GM18951 (cell line): ENCODE measurements around the gene NOXRED1.
"Not testable (repeated sequence)": the region's sequence is repeated elsewhere in the genome, so short reads cannot be mapped to it uniquely, and the experiment has no call there.

Source experiments
- POLR2A ChIP-seq: IDR thresholded peaks from 4 replicates; pipeline ENCODE4 v1.6.1; 2011; ENCODE audit warnings: mild to moderate bottlenecking; ENCODE audit not compliant: insufficient read length, insufficient read depth; ENCODE audit errors: extremely low read depth
- in situ Hi-C: fragments of 300-500 bp; cut with MboI; formaldehyde crosslinking; loops from one replicate; pipeline ENCODE4 v1.12.0; 2022; ENCODE audit warnings: low sequenced_read_pairs, mixed read lengths, inconsistent platforms; ENCODE audit not compliant: unreplicated experiment

NOXRED1 gene

DNA sequence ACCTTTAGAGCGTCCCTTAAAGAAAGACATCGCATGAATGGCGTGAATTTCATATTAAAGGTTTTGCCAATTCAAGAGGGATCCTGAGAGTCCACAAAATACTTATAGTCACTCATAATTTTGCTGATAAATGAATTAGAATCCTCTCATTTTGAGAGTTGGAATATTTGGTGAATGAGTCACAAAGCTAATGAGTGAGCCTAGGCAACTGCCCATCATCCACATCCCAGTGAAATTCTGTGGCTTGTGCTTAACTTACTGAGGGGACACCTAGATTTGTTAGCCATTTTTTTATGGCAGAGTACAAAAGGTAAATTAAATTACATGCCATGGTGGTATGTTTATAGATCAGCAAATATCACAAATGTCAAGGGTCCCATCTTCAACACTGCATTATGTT lies 12.7 kb upstream of the NOXRED1 start:
- TF ChIP-seq POLR2A: no peak
- in situ Hi-C loops: no loop called here

DNA sequence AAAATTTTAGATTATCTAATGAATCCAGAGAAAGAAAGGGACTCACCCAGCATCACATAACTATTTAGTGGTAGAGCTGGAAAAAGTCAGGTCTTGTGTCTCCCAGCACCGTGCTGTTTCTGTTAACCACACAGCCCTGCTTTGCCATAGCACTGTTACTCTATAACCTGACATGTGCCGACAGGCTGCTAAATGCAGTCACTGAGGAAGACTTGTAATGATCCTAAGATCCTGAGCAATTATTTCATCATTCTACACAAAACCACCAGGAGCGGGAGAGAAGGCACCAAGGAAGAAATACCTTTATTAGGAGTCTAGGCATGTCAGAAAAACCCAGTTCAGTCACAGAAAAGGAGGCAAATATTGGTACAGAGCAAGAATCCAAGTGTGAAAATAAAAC lies 3.1 kb upstream of the NOXRED1 start:
- in situ Hi-C loops: no loop called here

DNA sequence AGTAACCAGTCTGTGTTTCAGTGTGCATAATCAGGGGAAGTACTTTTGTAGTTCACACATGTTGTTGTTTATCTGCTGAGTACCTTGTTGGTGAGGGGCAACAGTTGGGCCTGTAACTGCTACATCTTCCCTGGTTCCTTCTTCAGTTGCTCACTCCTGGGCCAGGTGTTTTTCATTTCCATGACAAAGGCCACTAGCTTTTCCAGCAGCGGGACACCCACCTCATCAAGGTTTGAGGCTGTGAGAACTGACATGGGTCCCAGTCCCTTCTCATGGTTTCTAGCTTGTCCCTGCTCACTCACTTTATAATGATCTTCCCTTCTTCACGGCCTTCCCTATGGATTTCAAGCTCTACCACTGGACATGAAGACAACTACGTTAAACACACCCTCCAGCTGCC lies 1.5 kb upstream of the NOXRED1 start:
- no peak for TF ChIP-seq POLR2A
- in situ Hi-C loops: no loop called here

More for the DNA sequence above, 3.1 kb upstream of the NOXRED1 start:
- TF ChIP-seq POLR2A: no peak

DNA sequence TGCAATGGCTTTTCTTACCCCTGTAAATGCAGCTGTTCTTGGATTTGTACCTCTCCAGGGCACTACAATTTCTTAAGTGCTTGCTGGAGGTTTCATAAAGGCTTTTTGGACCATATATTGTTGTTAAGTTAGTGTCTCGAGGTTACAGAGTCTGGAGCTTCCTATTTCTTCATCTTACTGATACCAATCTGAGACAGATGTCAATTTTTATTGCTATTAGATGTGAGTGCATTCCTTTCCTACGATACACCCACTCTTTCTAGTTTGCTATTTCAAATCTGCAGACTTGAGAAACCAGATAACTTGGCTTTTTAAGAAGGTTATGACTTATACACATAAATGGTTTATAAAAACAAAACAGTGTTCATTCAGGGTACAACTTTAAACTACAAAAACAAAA lies 2.1 kb downstream of the NOXRED1 start:
- no peak for TF ChIP-seq POLR2A
- in situ Hi-C loops: no loop called here

DNA sequence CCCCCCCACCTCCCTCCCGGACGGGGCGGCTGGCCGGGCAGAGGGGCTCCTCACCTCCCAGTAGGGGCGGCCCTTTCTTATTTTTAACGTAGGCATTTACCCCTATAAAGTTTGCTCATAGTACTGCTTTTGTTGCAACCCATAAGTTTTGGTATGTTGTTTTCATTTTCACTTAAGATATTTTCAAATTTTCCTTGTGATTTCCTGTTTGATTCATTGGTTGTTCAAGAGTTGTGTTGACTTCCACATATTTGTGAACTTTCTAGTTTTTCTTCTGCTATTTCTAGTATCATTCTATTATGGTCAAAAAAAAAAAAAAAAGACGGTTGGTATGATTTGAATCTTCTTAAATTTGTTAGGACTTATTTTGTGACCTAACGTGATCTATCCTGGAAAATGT lies 6.5 kb downstream of the NOXRED1 start:
- in situ Hi-C loops: no loop called here

DNA sequence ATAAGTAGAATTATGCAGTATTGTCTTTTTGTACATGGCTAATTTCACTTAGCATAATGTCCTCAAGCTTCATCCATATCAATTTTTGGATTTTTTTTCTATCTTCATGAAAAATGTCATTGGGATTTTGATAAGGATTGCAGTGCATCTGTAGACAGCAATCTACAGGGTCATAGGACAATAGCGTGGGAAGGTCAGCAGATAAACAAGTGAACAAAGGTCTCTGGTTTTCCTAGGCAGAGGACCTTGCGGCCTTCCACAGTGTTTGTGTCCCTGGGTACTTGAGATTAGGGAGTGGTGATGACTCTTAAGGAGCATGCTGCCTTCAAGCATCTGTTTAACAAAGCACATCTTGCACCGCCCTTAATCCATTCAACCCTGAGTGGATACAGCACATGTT lies 7.2 kb downstream of the NOXRED1 start:
- in situ Hi-C loops: not testable (repeated sequence)

More for the DNA sequence above, 6.5 kb downstream of the NOXRED1 start:
- TF ChIP-seq POLR2A: no peak

DNA sequence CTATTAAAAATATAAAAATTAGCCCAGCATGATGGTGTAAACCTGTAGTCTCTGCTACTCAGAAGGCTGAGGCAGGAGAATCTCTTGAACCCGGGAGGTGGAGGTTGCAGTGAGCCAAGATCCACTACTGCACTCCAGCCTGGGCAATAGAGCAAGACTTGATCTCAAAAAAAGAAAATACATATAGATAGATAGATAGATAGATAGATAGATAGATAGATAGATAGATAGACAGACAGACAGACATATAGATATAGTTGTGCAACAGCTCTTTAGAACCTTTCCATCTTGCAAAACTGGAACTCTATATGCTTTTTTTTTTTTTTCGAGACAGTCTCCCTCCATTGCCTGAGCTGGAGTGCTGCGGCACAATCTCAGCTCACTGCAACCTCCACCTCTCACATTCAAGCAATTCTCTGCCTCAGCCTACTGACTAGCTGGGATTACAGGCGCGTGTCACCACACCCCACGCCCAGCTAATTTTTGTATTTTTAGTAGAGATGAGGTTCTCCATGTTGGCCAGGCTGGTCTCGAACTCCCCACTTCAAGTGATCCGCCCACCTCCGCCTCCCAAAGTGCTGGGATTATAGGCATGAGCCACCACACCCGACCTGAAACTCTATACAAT lies 7.8 kb downstream of the NOXRED1 start:
- in situ Hi-C loops: not testable (repeated sequence)

DNA sequence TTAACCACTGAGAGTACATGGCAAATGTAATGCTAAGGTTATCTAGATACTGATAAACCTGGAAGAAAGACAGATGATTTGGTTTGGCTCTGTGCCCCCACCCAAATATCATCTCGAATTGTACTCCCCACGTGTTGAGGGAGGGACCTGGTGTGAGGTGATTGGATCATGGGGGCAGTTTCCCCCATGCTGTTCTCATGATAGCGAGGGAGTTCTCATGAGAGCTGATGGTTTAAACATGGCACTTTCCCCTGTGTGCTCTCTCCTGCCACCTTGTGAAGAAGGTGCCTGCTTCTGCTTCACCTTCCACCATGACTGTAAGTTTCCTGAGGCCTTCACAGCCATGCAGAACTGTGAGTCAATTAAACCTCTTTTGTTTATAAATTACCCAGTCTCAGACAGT lies 14.2 kb downstream of the NOXRED1 start:
- in situ Hi-C loops: no loop called here
- TF ChIP-seq POLR2A: no peak

DNA sequence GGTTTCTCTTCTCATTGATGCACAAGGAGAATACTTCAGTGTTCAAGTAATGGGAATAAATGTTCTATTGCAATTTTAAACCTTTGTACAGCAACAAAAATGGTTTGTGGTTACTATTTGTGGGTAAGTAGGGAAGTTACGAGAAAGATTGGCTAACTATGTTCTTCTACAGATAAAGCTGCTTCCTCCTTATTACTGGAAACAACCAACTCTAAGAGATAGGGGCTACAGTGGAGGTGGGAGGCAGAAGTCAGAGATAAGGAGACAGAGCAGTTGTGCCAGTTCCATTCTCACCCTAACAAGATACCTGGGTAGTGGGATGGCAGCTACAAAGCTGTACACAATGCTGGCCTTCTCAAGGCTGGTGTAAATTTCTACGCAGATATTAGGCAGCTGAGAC lies 16.2 kb downstream of the NOXRED1 start:
- no peak for TF ChIP-seq POLR2A
- in situ Hi-C loops: no loop called here

DNA sequence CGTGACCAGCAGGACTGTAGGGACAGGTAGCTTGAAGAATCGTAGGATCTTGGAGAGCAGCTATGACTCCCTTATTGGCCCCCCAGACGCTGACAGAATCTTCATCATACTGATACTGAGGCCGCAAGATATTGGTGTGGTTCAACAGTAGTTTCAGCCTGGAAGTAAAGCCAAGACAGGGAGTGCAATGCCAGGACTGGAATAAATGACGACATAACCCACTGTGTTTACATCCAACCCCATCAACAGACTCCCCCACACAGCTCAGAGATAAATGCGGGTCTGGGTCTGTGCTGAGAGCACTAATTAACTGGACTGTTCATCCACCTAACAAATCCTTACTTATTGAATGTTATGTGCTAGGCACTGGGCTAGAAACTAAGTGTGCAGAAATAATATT lies 16.6 kb downstream of the NOXRED1 start:
- no peak for TF ChIP-seq POLR2A
- in situ Hi-C loops: no loop called here

DNA sequence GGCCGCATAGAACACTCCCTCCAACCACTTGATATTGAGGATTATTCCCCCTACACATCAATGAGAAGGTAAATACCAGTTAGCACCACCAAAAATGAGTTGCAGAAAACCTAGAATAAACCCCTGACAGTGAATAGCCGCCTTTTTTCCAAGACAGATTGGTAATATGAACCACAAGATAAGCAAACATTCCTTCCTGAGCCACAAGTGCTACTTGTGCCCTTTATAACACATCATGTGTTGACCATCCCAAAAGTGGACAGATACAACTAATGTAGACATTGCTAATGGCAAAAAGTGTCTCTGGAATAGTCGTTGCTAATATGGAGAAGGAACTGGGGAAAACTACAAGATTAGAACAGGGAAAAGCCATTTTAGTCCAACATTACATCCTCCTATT lies 17.2 kb downstream of the NOXRED1 start:
- no peak for TF ChIP-seq POLR2A
- in situ Hi-C loops: no loop called here

DNA sequence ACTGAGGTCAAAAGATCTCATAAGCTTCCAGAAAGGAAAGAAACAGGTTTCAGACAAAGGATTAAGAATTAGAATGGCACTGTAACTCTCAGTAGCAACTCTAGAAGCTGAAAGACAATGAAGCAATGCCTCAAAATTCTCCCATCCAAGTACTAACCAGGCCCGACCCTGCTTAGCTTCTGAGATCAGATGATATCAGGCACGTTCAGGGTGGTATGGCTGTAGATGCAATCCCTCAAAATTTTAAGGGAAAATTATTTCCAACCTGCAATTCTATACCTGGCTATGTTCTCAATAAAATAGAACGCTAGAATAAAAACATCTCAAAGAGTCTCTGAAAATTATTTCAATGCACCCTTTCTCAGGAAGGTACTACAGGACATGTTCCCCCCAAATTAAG lies 19.6 kb downstream of the NOXRED1 start:
- in situ Hi-C loops: no loop called here
- no peak for TF ChIP-seq POLR2A

DNA sequence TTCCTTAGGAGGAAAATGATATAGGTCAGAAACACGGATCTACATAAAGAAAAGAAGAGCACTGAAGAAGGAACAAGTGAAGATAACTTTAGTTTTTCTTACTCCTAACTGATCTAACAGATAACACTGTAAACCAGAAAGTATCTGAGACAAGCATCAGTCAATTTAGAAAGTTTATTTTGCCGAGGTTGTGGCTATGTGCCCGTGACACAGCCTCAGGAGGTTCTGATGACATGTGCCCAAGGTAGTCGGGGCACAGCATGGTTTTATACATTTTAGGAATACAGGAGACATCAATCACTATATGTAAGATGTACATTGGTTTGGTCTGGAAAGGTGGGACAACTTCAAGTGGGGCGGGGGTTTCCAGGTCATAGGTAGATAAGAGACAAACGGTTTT lies 23.1 kb downstream of the NOXRED1 start:
- no peak for TF ChIP-seq POLR2A
- in situ Hi-C loops: no loop called here

DNA sequence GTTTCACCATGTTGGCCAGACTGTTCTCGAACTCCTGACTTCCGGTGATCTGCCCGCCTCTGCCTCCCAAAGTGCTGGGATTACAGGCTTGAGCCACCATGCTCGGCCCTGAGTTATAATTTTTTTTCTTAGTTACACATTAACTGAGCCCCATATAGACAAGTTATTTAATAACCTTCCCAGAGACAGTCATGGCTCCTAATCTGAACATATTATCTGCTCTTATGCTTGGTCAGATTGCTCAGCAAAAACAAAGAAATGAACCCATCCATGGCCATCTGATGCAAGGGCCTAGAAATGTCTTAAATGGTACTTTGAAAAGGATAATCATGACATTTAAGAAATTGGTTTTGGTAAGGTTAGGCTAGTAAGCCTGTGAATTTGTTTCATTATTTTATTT lies 33.1 kb downstream of the NOXRED1 start:
- no peak for TF ChIP-seq POLR2A
- in situ Hi-C loops: no loop called here

DNA sequence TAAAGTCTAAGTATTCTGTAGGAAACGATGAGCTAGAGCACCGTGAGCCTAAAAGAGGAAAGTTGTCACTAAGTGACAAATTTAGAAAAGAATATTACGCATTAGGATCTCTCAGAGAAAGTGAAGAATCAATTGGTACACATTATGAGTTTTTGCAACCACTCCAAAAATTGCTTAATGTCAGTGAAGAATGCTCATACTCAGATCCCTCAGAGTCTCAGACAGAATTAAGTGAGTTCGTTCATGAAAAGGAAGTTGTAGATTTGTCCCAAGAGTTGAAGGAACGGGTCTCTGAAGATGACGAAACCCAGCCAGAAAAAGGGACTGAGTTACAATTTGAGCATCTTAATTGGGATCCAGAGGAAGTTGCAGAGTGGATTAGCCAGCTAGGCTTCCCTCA lies 44.6 kb downstream of the NOXRED1 start:
- TF ChIP-seq POLR2A: no peak
- in situ Hi-C loops: no loop called here
